KOPT-K1 (cell line): Measurements from ENCODE around the gene LFNG.

Experiments used
- H3K27ac ChIP-seq: fragments of 200-600 bp; sonication (generic); 2 replicates; pipeline ENCODE4 v1.5.1; 2016; ENCODE audit warnings: antibody characterized with exemption, mild to moderate bottlenecking, low read depth, low read length; ENCODE audit not compliant: poor library complexity, severe bottlenecking
- H3K36me3 ChIP-seq: fragments of 200-600 bp; sonication (generic); 2 replicates; pipeline ENCODE4 v1.5.1; 2017; ENCODE audit warnings: antibody characterized with exemption, mild to moderate bottlenecking, low read length, moderate library complexity; ENCODE audit not compliant: insufficient read depth
- H3K9me3 ChIP-seq: fragments of 200-600 bp; sonication (generic); 2 replicates; pipeline ENCODE4 v1.5.1; 2017; ENCODE audit warnings: antibody characterized with exemption, low read length, mild to moderate bottlenecking; ENCODE audit not compliant: insufficient read depth, poor library complexity, severe bottlenecking

The LFNG gene

DNA sequence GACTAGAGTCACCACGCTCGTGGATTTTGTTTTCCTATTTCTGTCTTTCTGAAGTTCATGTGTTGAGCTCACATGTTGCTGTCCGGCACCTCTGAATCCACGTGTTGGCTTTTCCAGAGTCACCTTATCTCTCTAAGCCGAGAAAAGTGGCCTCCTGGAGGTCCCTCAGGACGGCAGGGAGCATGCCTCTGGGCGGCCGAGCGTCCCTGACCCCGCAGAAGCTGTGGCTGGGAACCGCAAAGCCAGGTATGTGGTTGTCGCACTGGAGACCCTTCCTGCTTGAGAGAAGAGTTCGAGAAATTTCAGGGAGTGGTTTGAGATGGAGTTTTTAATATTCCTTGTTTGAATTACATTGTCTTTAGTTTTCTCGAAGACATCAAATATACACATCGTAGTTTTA, 51.8 kb downstream of the LFNG start:
- Histone ChIP-seq H3K27ac (no peak overlapping the region), H3K36me3 (no peaks in the 10 kb centered on the region), H3K9me3 (no peaks in the 10 kb centered on the region)

DNA sequence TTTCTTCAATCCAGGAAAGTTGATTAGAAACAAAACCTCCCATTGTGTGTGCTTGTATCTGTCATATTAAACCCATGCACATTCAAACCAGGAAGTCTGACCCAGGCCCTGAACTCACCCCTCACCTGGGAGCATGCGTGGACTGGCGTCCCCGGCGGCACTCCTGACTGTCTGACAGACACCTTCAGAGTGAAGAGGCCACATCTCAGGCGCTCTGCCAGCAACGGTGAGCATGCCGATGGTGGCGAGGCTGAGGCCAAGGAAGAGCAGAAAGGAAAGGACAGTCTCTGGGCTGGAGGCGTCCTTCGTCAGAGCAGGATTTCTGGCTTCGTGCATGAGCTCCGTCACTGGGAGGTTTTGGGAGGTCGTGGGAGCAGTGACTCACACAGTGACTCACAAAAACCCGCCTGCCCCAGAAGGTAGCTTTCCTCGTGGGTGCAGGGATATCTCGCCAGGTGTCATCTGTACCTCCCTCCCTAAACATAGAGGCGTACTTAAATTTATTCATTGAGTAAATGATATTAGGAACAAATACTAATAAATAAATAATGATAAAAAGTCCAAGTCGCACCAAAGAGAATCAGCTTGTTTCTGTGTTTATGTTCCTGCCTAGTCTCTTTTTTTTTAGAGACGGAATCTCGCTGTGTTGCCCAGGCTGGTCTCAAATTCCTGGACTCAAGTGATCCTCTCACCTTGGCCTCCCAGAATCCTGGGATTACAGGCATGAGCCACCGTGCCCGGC, 52.7 kb downstream of the LFNG start:
- no peaks in the 10 kb centered on the region for H3K36me3 ChIP-seq
- H3K9me3 ChIP-seq: no peaks in the 10 kb centered on the region
- H3K27ac ChIP-seq: no peak overlapping the region

DNA sequence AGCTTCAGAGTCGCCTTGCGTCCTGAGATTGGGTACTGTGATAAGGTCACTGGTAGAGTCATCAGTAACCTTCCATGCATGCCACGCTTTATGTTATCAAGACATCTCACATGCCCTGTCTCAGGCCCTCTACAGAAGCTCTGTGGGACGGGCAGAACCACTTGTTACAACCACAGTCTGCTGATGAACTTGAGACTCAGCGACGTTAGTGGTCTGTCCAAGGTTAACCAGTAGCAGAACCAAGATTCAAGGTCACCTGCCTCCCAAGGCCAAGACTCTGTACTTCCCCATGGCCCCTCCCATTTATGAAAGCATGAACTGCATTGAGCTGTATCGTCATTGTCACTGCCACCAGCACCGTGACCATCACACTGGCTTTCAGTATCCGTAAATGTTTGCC, 54.2 kb downstream of the LFNG start:
- Histone ChIP-seq H3K27ac (no peak overlapping the region), H3K36me3 (no peaks in the 10 kb centered on the region), H3K9me3 (no peaks in the 10 kb centered on the region)

DNA sequence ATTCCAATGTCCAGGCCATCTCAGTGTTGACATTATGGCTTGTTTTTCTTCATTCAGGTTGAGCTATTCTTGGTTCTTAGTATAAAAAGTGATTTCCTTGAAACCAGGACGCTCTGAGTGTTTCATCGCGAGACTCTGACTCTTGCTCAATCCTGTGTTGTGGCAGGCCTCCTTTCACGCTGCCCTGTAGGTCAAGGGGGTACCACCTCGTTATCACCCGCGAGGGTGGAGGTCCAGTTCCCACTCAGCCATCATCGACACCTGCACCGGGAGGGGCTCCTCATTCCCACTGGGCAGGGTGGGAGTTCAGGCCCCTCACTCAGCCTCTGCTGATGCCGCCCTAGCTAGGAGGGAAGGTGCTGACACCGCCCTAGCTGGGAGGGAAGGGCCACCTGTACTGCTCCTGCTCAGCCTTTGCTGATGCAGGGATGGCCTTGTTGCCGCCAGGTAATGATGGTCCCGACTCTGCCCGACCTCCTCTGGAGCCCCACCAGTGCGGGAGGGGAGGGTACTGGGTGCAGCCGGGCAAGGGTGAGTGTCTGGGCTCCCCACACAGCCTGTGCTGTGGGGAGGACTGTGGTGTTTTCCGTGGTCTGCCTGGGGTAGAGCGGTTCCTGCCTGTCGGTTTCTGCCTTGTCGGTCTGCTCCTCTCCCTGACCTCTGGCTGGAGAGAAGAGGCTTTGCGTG, 55.6 kb downstream of the LFNG start:
- Histone ChIP-seq H3K27ac (no peak overlapping the region), H3K9me3 (no peaks in the 10 kb centered on the region), H3K36me3 (no peaks in the 10 kb centered on the region)

DNA sequence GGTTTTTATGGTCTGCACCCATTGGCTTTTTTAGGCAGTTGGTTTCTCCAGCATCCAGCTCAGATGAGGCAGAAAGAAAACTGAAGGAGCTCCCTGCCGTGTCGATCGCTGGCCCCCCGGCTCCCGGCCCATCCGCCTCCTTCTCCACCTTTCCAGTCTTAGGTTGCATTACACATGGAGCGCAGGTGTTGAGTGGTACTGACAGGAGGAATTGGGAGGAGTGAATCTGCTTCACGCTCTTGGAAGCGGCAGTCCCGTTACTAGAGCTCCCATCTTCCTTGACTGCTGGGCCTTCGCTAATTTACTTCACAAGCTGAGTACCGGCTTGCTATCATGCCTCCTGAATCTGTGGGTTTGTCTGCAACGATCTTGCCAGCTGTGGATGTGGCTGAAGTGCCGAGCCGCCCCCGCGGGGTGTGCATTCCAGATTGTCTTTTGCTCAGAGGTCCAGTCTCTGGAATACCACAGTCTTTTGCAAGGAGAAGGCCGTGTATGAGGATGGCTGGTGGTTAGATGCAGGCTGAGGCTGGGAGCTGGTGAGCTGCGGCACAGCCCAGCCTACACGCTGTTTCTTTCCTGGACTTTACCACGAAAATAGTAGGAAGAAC, 56.3 kb downstream of the LFNG start:
- no peaks in the 10 kb centered on the region for H3K9me3 ChIP-seq
- no peak overlapping the region for H3K27ac ChIP-seq
- no peaks in the 10 kb centered on the region for H3K36me3 ChIP-seq

DNA sequence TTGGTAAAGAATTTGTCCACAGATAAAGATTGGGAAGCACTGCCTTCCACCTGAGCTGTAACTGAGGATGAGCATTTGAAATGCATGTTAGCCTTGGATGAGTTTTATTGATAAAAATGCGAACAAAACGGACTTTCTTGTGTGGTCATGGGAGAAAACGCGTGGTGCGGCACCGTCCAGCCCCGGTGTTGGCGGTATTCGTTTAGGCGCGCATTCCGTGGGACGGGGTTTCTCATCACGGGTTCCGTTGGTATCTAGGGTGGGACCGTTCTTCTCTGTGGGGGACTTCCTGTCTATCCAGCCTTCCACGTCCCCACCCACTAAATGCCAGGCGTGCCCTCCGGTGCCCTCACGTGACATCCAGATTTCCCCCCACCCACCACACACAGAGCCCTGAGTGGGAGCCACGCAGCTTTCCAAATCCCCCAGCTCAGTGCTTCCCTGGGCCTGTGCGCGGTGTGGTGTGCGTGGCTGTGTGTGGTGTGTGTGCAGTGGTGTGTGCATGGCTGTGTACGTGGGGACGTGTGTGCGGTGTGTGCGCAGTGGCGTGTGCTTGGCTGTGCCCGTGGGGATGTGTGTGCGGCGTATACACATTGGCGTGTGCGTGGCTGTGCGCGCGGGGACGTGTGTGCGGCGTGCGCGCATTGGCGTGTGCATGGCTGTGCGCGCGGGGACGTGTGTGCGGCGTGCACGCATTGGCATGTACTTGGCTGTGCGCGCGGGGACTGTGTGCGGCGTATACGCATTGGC, 57.3 kb downstream of the LFNG start:
- Histone ChIP-seq H3K9me3 (no peaks in the 10 kb centered on the region), H3K36me3 (no peaks in the 10 kb centered on the region), H3K27ac (no peak overlapping the region)
